Vagina (tissue), 2 donors: ENCODE data around the gene PRR22. TPM values are rescaled to one million over a fixed set of nuclear protein-coding genes. Genes with fewer than 3 reads are reported as not detected.
"Not testable (repeated sequence)": the region's sequence is repeated elsewhere in the genome, so short reads cannot be mapped to it uniquely, and the experiment has no call there.

Source experiments
- DNase-seq, 2 donors: peaks; one replicate each; pipeline ENCODE4 v3.0.0-alpha.2; 2017; ENCODE audit errors: extremely low spot score in 2 of 2
- H3K27ac ChIP-seq: fragments of 200-600 bp; sonication (generic); one replicate; pipeline ENCODE4 v1.5.1; 2019
- H3K27me3 ChIP-seq: fragments of 200-600 bp; sonication (generic); one replicate; pipeline ENCODE4 v1.5.1; 2019
- H3K36me3 ChIP-seq, 2 donors: fragments of 200-600 bp; sonication (generic); one replicate each; pipeline ENCODE4 v1.5.1; 2017 to 2019
- H3K4me1 ChIP-seq: fragments of 200-600 bp; sonication (generic); one replicate; pipeline ENCODE4 v1.5.1; 2019
- H3K4me3 ChIP-seq, 2 donors: fragments of 200-600 bp; sonication (generic); 1 replicate in 1 of 2; 2 replicates in 1 of 2; pipeline ENCODE4 v1.5.1; 2016 to 2019
- H3K9me3 ChIP-seq: fragments of 200-600 bp; sonication (generic); one replicate; pipeline ENCODE4 v1.5.1; 2019
- POLR2A ChIP-seq, 2 donors: fragments of 450-650 bp; IDR thresholded peaks; one replicate each; pipeline ENCODE4 v1.6.1; 2017; ENCODE audit warnings: antibody characterized with exemption in 2 of 2, mild to moderate bottlenecking in 2 of 2, moderate library complexity in 2 of 2
- POLR2AphosphoS5 ChIP-seq, 2 donors: sonication (generic); formaldehyde crosslinking; IDR thresholded peaks; one replicate each; pipeline ENCODE4 v1.9.0; 2017; ENCODE audit warnings: antibody characterized with exemption in 2 of 2, mild to moderate bottlenecking in 2 of 2, low read depth in 1 of 2; ENCODE audit not compliant: insufficient read depth in 1 of 2
- intact Hi-C: fragments of 100-400 bp; cut with DNase I; formaldehyde crosslinking; loops from one replicate; pipeline ENCODE4 v1.15.1; 2023
- total RNA-seq: library from RNA; depleted of rRNA; stranded (reverse); fragments of >200 nt; gene quantifications from one replicate; pipeline ENCODE4 v1.2.3, GENCODE V29; 2016
- TF ChIP-seq, protein P1 (sequence below), 3 experiments: fragments of 450-650 bp in 2 of 3; fragments of 200-600 bp in 1 of 3; sonication (generic) in 1 of 3; IDR thresholded peaks; one replicate each; pipeline ENCODE4 v1.5.1; 2017 to 2019; ENCODE audit warnings: antibody characterized with exemption in 3 of 3, mild to moderate bottlenecking in 2 of 3, moderate library complexity in 2 of 3

The PRR22 gene
- total RNA-seq, 1 donor from 2014 or later, result 0.98 TPM

DNA sequence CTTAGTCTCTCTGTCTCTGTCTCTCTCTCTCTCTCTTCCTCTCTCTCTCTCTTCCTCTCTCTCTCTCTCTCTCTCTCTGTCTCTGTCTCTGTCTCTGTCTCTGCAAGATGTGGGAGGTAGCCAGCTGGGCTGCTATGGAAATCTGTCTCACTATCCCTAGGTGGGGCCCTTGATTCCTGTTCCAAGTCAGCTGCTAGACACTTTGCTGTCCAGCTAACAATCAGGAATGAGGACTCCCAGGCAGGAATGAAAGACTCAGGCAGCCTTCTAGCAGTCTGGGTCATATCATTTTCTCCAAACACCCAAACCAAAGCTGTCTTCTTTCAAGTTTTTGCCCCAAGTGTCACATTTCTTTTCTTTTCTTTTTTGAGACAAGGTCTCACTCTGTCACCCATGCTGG is 40.9 kb downstream of the PRR22 start:
- TF ChIP-seq POLR2A (IDR thresholded peaks at IDR 0.05) (no peak), POLR2AphosphoS5 (IDR thresholded peaks at IDR 0.05; ENCODE audit: insufficient read depth in 1 of 2, low read depth in 1 of 2) (no peak)
- TF ChIP-seq, protein P1, sequence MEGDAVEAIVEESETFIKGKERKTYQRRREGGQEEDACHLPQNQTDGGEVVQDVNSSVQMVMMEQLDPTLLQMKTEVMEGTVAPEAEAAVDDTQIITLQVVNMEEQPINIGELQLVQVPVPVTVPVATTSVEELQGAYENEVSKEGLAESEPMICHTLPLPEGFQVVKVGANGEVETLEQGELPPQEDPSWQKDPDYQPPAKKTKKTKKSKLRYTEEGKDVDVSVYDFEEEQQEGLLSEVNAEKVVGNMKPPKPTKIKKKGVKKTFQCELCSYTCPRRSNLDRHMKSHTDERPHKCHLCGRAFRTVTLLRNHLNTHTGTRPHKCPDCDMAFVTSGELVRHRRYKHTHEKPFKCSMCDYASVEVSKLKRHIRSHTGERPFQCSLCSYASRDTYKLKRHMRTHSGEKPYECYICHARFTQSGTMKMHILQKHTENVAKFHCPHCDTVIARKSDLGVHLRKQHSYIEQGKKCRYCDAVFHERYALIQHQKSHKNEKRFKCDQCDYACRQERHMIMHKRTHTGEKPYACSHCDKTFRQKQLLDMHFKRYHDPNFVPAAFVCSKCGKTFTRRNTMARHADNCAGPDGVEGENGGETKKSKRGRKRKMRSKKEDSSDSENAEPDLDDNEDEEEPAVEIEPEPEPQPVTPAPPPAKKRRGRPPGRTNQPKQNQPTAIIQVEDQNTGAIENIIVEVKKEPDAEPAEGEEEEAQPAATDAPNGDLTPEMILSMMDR (IDR thresholded peaks at IDR 0.05), result no peak
- DNase-seq, result no peak
- no peak overlapping the region for H3K4me3 ChIP-seq
- H3K27ac ChIP-seq, result no peak overlapping the region
- H3K9me3 ChIP-seq, result no peaks in the 10 kb centered on the region
- intact Hi-C loops, result no loop called here
- no peaks in the 10 kb centered on the region for H3K36me3 ChIP-seq
- H3K27me3 ChIP-seq, result no peaks in the 10 kb centered on the region
- H3K4me1 ChIP-seq, result no peaks in the 10 kb centered on the region

DNA sequence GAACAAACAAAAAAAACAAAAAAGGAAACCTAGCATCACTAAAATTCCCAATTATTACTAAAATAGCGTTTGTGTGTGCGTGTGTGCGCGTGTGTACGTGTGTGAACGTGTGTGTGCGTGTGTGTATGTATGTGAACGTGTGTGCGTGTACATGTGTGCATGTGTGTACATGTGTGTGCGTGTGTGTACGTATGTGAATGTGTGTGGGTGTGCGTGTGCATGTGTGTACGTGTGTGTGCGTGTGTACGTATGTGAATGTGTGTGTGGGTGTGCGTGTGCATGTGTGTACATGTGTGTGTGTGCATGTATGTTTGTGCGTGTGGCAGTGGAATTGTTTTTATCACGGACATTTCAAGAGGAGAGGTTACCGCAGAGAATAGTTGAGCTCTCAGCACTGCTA is 42.5 kb downstream of the PRR22 start:
- no peak overlapping the region for H3K4me3 ChIP-seq
- H3K36me3 ChIP-seq, result no peaks in the 10 kb centered on the region
- no peaks in the 10 kb centered on the region for H3K9me3 ChIP-seq
- TF ChIP-seq POLR2A (IDR thresholded peaks at IDR 0.05), result no peak
- no peak for TF ChIP-seq POLR2AphosphoS5 (IDR thresholded peaks at IDR 0.05; ENCODE audit: insufficient read depth in 1 of 2, low read depth in 1 of 2)
- TF ChIP-seq, protein P1 (IDR thresholded peaks at IDR 0.05), result no peak
- no peaks in the 10 kb centered on the region for H3K27me3 ChIP-seq
- H3K27ac ChIP-seq, result no peak overlapping the region
- H3K4me1 ChIP-seq, result no peaks in the 10 kb centered on the region
- intact Hi-C loops, result no loop called here
- DNase-seq, result no peak

DNA sequence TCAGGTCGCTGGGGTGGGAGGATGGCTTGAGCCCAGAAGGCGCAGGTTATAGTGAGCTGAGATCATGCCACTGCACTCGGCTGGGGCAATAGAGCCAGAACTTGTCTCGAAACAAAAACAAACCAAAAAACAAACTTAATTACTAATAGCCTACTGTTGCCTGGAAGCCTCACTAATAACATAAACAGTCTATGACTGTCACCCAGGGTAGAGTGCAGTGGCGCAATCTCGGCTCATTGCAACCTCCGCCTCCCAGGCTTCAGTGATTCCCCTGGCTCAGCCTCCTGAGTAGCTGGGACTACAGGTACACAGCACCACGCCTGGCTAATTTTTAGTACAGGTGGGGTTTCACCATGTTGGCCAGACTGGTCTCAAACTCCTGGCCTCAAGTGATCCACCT is 46.1 kb downstream of the PRR22 start:
- no peak overlapping the region for H3K27ac ChIP-seq
- H3K4me1 ChIP-seq, result no peaks in the 10 kb centered on the region
- TF ChIP-seq, protein P1 (IDR thresholded peaks at IDR 0.05), result no peak
- TF ChIP-seq POLR2A (IDR thresholded peaks at IDR 0.05) (no peak), POLR2AphosphoS5 (IDR thresholded peaks at IDR 0.05; ENCODE audit: insufficient read depth in 1 of 2, low read depth in 1 of 2) (no peak)
- no peaks in the 10 kb centered on the region for H3K9me3 ChIP-seq
- H3K36me3 ChIP-seq, result no peaks in the 10 kb centered on the region
- H3K27me3 ChIP-seq, result no peaks in the 10 kb centered on the region
- DNase-seq, result no peak
- intact Hi-C loops, result no loop called here
- H3K4me3 ChIP-seq, result no peak overlapping the region

DNA sequence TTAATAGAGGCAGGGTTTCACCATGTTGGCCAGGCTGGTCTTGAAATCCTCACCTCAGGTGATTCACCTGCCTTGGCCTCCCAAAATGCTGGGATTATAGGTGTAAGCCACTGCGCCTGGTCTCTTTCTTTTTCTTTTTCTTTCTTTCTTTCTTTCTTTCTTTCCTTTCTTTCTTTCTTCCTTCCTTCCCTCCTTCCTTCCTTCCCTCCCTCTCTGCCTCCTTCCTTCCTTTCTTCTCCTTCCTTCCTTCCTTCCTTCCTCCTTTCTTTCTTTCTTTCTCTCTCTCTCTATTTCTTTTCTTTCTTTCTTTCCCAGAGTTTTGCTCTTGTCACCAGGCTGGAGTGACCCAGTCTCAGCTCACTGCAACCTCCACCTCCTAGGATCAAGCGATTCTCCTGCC is 51.4 kb downstream of the PRR22 start:
- H3K36me3 ChIP-seq, DNase-seq, H3K4me3 ChIP-seq, H3K27ac ChIP-seq, intact Hi-C loops, H3K27me3 ChIP-seq, H3K4me1 ChIP-seq, H3K9me3 ChIP-seq: not testable (repeated sequence)

Other genes with a start within 250 kb of the PRR22 start
- 37.1 TPM for gene TINCR, start 216.8 kb downstream of the PRR22 start, total RNA-seq
- gene SAFB2, start 162.0 kb downstream of the PRR22 start, total RNA-seq, result 85.4 TPM
- gene SAFB, start 161.7 kb downstream of the PRR22 start, total RNA-seq, result 145 TPM
- 83.2 TPM for gene MICOS13, start 104.2 kb downstream of the PRR22 start, total RNA-seq
- 10.3 TPM for gene HSD11B1L, start 103.7 kb downstream of the PRR22 start, total RNA-seq
- 703 TPM for gene RPL36, start 94.5 kb downstream of the PRR22 start, total RNA-seq
- gene LONP1, start 64.6 kb downstream of the PRR22 start, total RNA-seq, result 53.3 TPM
- gene CATSPERD, start 64.1 kb downstream of the PRR22 start, total RNA-seq, result not detected
- 39.0 TPM for gene DUS3L, start 6.4 kb upstream of the PRR22 start, total RNA-seq
- 3.7 TPM for gene NRTN, start 20.3 kb upstream of the PRR22 start, total RNA-seq
- 36.8 TPM for gene FUT6, start 55.0 kb upstream of the PRR22 start, total RNA-seq
- gene FUT3, start 66.7 kb upstream of the PRR22 start, total RNA-seq, result 20.9 TPM
- gene FUT5, start 85.8 kb upstream of the PRR22 start, total RNA-seq, result not detected
- gene NDUFA11, start 119.0 kb upstream of the PRR22 start, total RNA-seq, result 318 TPM
- 7.9 TPM for gene VMAC, start 120.1 kb upstream of the PRR22 start, total RNA-seq
- gene CAPS, start 129.5 kb upstream of the PRR22 start, total RNA-seq, result 35.8 TPM
- gene RANBP3, start 193.4 kb upstream of the PRR22 start, total RNA-seq, result 110 TPM